Liver (tissue), 3 donors: ENCODE measurements around the gene PPP4R3A.
"Not testable (repeated sequence)": the region's sequence is repeated elsewhere in the genome, so short reads cannot be mapped to it uniquely, and the experiment has no call there.

Source experiments
- CTCF ChIP-seq: fragments of 150-350 bp; IDR thresholded peaks from 2 replicates; pipeline ENCODE4 v1.5.1; 2017; ENCODE audit warnings: improper control_type of control experiment, low read depth, low read length; ENCODE audit not compliant: missing input control
- GABPA ChIP-seq, 2 donors: IDR thresholded peaks in 1 of 2; conservative IDR thresholded peaks in 1 of 2; 2 replicates each; pipeline ENCODE4 v1.6.1; 2016; ENCODE audit warnings: antibody characterized with exemption in 2 of 2, mild to moderate bottlenecking in 1 of 2, moderate library complexity in 1 of 2
- ZBTB33 ChIP-seq: IDR thresholded peaks from 2 replicates; pipeline ENCODE4 v1.6.1; 2016; ENCODE audit warnings: antibody characterized with exemption
- donor health status: healthy.
- donor health status: healthy.

- TF ChIP-seq ZBTB33; CTCF; GABPA (IDR thresholded peaks at IDR 0.05 in 1 of 2, conservative IDR thresholded peaks at IDR 0.05 in 1 of 2): not testable (repeated sequence)
Measured at GRCh38 chr14:91409240-91409639, 100.9 kb downstream of the PPP4R3A start.
